HepG2 (cell line): ENCODE data around the gene CLCN1. TPM values are rescaled to one million over a fixed set of nuclear protein-coding genes. Genes with fewer than 3 reads are reported as not detected.

Experiments
- E2F2 ChIP-seq: sonication (generic); formaldehyde crosslinking; IDR thresholded peaks from 2 replicates; pipeline ENCODE4 v1.4.0; 2020; ENCODE audit warnings: missing genetic modification reagents, borderline replicate concordance
- HNRNPH1 ChIP-seq: fragments of 200-400 bp; formaldehyde crosslinking; optimal IDR thresholded peaks from 2 replicates; pipeline ENCODE3; 2017; ENCODE audit warnings: mild to moderate bottlenecking, low read depth, low read length
- SOX13 ChIP-seq, 3 experiments: fragments of 450-650 bp in 1 of 3; sonication (generic) in 1 of 3; formaldehyde crosslinking in 1 of 3; IDR thresholded peaks in 2 of 3; conservative IDR thresholded peaks in 1 of 3; 2 replicates each; pipeline versions ENCODE4 v1.5.0 to v1.6.1; 2016 to 2020; ENCODE audit warnings: antibody characterized with exemption in 1 of 3, mild to moderate bottlenecking in 1 of 3, missing compliant biosample characterization in 1 of 3, missing genetic modification reagents in 1 of 3, moderate library complexity in 1 of 3
- ZFP62 ChIP-seq: sonication (generic); formaldehyde crosslinking; IDR thresholded peaks from 2 replicates; pipeline ENCODE4 v1.4.0; 2020; ENCODE audit warnings: missing genetic modification reagents
- ZNF557 ChIP-seq: sonication (generic); formaldehyde crosslinking; IDR thresholded peaks from 2 replicates; pipeline ENCODE4 v1.4.0; 2020; ENCODE audit warnings: missing genetic modification reagents
- ZNF737 ChIP-seq: sonication (generic); formaldehyde crosslinking; IDR thresholded peaks from 2 replicates; pipeline ENCODE4 v1.5.0; 2020; ENCODE audit warnings: missing genetic modification reagents, mild to moderate bottlenecking, borderline replicate concordance
- ZNF75D ChIP-seq: sonication (generic); formaldehyde crosslinking; IDR thresholded peaks from 2 replicates; pipeline ENCODE4 v1.8.1; 2023; ENCODE audit warnings: missing genetic modification reagents, mild to moderate bottlenecking, borderline replicate concordance
- ZNF781 ChIP-seq: sonication (generic); formaldehyde crosslinking; IDR thresholded peaks from 2 replicates; pipeline ENCODE4 v1.5.1; 2020; ENCODE audit warnings: borderline replicate concordance, mild to moderate bottlenecking, missing genetic modification reagents; ENCODE audit errors: not compliant biosample characterization
- polyA plus RNA-seq, 8 experiments: library from polyadenylated mRNA; depleted of rRNA in 3 of 8; stranded (reverse) in 7 of 8; unstranded in 1 of 8; fragments of >200 nt; fragmentation: Illumina TruSeq in 4 of 8; extraction: Trizol in 4 of 8; gene quantifications; 2 replicates each; pipeline versions ENCODE4 v1.2.1 to v1.2.3, GENCODE V29; 2011 to 2016; ENCODE audit warnings: low read depth in 4 of 8, missing spikeins in 1 of 8, mixed read lengths in 1 of 8; ENCODE audit not compliant: insufficient read depth in 1 of 8
- total RNA-seq, 5 experiments: library from RNA; depleted of rRNA; stranded (reverse); fragments of >200 nt; fragmentation: Illumina TruSeq; extraction: Trizol; gene quantifications; 2 replicates each; pipeline ENCODE4 v1.2.3, GENCODE V29; 2016; ENCODE audit warnings: low read depth in 1 of 5
- TF ChIP-seq, protein P1 (sequence below): sonication (generic); formaldehyde crosslinking; IDR thresholded peaks from 2 replicates; pipeline ENCODE4 v1.5.1; 2020; ENCODE audit warnings: mild to moderate bottlenecking, missing genetic modification reagents, moderate library complexity
- TF ChIP-seq, protein P2 (sequence below): sonication (generic); formaldehyde crosslinking; IDR thresholded peaks from 2 replicates; pipeline ENCODE4 v1.9.0; 2021; ENCODE audit warnings: missing genetic modification reagents, borderline replicate concordance
- TF ChIP-seq, protein P3 (sequence below): sonication (generic); formaldehyde crosslinking; conservative IDR thresholded peaks from 2 replicates; pipeline ENCODE4 v1.8.1; 2023; ENCODE audit warnings: missing genetic modification reagents
- TF ChIP-seq, protein P4 (sequence below): sonication (generic); formaldehyde crosslinking; IDR thresholded peaks from 2 replicates; pipeline ENCODE4 v1.8.1; 2023; ENCODE audit warnings: mild to moderate bottlenecking, moderate library complexity, missing genetic modification reagents

Gene CLCN1
- total and polyA plus RNA-seq, 2 of the 13 experiments (the other 11 are each of a cell fraction or from before 2014, with no cell fraction given): 0.01 TPM; not detected in 1

GRCh38 chr7:143287935-143288826, 27.7 kb upstream of the CLCN1 start, which contains the start of gene CASP2 (continued):
- TF ChIP-seq, protein P1, sequence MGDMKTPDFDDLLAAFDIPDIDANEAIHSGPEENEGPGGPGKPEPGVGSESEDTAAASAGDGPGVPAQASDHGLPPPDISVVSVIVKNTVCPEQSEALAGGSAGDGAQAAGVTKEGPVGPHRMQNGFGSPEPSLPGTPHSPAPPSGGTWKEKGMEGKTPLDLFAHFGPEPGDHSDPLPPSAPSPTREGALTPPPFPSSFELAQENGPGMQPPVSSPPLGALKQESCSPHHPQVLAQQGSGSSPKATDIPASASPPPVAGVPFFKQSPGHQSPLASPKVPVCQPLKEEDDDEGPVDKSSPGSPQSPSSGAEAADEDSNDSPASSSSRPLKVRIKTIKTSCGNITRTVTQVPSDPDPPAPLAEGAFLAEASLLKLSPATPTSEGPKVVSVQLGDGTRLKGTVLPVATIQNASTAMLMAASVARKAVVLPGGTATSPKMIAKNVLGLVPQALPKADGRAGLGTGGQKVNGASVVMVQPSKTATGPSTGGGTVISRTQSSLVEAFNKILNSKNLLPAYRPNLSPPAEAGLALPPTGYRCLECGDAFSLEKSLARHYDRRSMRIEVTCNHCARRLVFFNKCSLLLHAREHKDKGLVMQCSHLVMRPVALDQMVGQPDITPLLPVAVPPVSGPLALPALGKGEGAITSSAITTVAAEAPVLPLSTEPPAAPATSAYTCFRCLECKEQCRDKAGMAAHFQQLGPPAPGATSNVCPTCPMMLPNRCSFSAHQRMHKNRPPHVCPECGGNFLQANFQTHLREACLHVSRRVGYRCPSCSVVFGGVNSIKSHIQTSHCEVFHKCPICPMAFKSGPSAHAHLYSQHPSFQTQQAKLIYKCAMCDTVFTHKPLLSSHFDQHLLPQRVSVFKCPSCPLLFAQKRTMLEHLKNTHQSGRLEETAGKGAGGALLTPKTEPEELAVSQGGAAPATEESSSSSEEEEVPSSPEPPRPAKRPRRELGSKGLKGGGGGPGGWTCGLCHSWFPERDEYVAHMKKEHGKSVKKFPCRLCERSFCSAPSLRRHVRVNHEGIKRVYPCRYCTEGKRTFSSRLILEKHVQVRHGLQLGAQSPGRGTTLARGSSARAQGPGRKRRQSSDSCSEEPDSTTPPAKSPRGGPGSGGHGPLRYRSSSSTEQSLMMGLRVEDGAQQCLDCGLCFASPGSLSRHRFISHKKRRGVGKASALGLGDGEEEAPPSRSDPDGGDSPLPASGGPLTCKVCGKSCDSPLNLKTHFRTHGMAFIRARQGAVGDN (CRISPR knock-in tag): peak; percentile 91
- TF ChIP-seq ZNF781 (CRISPR knock-in tag): no peak
- TF ChIP-seq, protein P2, sequence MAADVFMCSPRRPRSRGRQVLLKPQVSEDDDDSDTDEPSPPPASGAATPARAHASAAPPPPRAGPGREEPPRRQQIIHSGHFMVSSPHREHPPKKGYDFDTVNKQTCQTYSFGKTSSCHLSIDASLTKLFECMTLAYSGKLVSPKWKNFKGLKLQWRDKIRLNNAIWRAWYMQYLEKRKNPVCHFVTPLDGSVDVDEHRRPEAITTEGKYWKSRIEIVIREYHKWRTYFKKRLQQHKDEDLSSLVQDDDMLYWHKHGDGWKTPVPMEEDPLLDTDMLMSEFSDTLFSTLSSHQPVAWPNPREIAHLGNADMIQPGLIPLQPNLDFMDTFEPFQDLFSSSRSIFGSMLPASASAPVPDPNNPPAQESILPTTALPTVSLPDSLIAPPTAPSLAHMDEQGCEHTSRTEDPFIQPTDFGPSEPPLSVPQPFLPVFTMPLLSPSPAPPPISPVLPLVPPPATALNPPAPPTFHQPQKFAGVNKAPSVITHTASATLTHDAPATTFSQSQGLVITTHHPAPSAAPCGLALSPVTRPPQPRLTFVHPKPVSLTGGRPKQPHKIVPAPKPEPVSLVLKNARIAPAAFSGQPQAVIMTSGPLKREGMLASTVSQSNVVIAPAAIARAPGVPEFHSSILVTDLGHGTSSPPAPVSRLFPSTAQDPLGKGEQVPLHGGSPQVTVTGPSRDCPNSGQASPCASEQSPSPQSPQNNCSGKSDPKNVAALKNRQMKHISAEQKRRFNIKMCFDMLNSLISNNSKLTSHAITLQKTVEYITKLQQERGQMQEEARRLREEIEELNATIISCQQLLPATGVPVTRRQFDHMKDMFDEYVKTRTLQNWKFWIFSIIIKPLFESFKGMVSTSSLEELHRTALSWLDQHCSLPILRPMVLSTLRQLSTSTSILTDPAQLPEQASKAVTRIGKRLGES (CRISPR knock-in tag): no peak
- no peak for TF ChIP-seq ZFP62 (CRISPR knock-in tag)
- TF ChIP-seq ZNF75D (CRISPR knock-in tag): no peak
- no peak for TF ChIP-seq ZNF557
- 0 out of 2 replicates have a peak, but pooled peaks have one; percentile 28 for TF ChIP-seq ZNF737
- TF ChIP-seq, protein P3, sequence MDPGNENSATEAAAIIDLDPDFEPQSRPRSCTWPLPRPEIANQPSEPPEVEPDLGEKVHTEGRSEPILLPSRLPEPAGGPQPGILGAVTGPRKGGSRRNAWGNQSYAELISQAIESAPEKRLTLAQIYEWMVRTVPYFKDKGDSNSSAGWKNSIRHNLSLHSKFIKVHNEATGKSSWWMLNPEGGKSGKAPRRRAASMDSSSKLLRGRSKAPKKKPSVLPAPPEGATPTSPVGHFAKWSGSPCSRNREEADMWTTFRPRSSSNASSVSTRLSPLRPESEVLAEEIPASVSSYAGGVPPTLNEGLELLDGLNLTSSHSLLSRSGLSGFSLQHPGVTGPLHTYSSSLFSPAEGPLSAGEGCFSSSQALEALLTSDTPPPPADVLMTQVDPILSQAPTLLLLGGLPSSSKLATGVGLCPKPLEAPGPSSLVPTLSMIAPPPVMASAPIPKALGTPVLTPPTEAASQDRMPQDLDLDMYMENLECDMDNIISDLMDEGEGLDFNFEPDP: no peak
- no peak for TF ChIP-seq E2F2 (CRISPR knock-in tag)
- TF ChIP-seq, protein P4, sequence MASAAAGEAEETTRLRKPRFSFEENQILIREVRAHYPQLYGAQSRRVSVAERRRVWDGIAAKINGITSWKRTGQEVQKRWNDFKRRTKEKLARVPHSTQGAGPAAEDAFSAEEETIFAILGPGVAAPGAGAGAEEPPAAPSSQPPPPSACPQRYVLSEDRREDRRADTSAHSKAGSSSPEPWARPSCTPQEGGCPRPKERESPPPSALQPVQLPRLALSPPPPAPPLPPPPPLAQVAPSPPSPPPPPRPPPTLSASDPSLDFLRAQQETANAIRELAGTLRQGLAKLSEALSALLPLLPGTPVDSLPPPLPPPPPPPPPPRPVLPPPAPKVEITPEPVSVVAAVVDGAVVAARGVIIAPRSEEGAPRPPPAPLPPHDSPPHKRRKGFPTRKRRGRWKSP: peak; percentile 40; the same call in 1 of the 2 replicates
- no peak for TF ChIP-seq HNRNPH1
- TF ChIP-seq SOX13 (IDR thresholded peaks at IDR 0.05): no peak
- peak in 1 of 2 experiments; percentile 20; a peak in 1 of 4 replicates for TF ChIP-seq SOX13 (CRISPR knock-in tag; conservative IDR thresholded peaks at IDR 0.05 in 1 of 2, IDR thresholded peaks at IDR 0.05 in 1 of 2)
